K562 (cell line): ENCODE results near the gene TARS2. TPM values are rescaled to one million over a fixed set of nuclear protein-coding genes. Genes with fewer than 3 reads are reported as not detected.

Experiments used
- E2F3 ChIP-seq: fragments of 250-450 bp; sonication (Bioruptor Pico); IDR thresholded peaks from 2 replicates; pipeline ENCODE4 v1.4.0; 2020; ENCODE audit warnings: mild to moderate bottlenecking
- EHMT2 ChIP-seq: fragments of 450-650 bp; IDR thresholded peaks from 2 replicates; pipeline ENCODE4 v1.6.1; 2018; ENCODE audit warnings: antibody characterized with exemption
- EP400 ChIP-seq: fragments of 450-650 bp; IDR thresholded peaks from 2 replicates; pipeline ENCODE4 v1.6.1; 2017; ENCODE audit warnings: antibody characterized with exemption, mild to moderate bottlenecking, moderate library complexity
- HIVEP1 ChIP-seq: fragments of 250-450 bp; sonication (Bioruptor Pico); IDR thresholded peaks from 2 replicates; pipeline ENCODE4 v1.4.0; 2020; ENCODE audit warnings: mild to moderate bottlenecking
- HSF4 ChIP-seq: fragments of 250-450 bp; sonication (Bioruptor Pico); IDR thresholded peaks from 2 replicates; pipeline ENCODE4 v2.1.2; 2022; ENCODE audit warnings: mild to moderate bottlenecking, moderate library complexity, borderline replicate concordance
- SRF ChIP-seq, 2 experiments: fragments of 250-450, 450-650 bp in 1 of 2; sonication (Bioruptor Pico) in 1 of 2; sonication (generic) in 1 of 2; formaldehyde crosslinking; IDR thresholded peaks; 2 replicates each; pipeline versions ENCODE4 v1.5.0 to v1.5.1; 2020 to 2022; ENCODE audit warnings: mild to moderate bottlenecking in 1 of 2, missing genetic modification reagents in 1 of 2
- TAF1 ChIP-seq: IDR thresholded peaks from 2 replicates; pipeline ENCODE4 v1.6.1; 2011; ENCODE audit warnings: mild to moderate bottlenecking, low read length, moderate library complexity; ENCODE audit not compliant: insufficient read depth, control insufficient read depth, severe bottlenecking; ENCODE audit errors: extremely low read depth
- THAP12 ChIP-seq: fragments of 250-450 bp; sonication (Bioruptor Pico); IDR thresholded peaks from 2 replicates; pipeline ENCODE4 v1.9.0; 2021; ENCODE audit warnings: mild to moderate bottlenecking, inconsistent platforms
- TSC22D4 ChIP-seq: fragments of 450-650 bp; IDR thresholded peaks from 2 replicates; pipeline ENCODE4 v1.6.1; 2016; ENCODE audit warnings: missing genetic modification characterization, missing biosample characterization, control low read depth
- ZNF79 ChIP-seq: fragments of 250-450 bp; sonication (Bioruptor Pico); IDR thresholded peaks from 2 replicates; pipeline ENCODE4 v1.4.0; 2020; ENCODE audit warnings: low read depth, mild to moderate bottlenecking, moderate library complexity
- polyA plus RNA-seq, 8 experiments: library from polyadenylated mRNA; depleted of rRNA in 4 of 8; stranded (reverse) in 5 of 8; unstranded in 3 of 8; fragments of >200 nt; fragmentation: Nextera tagmentation in 2 of 8; fragmentation: Illumina TruSeq in 1 of 8; extraction: Ambion mirVana in 2 of 8; extraction: Trizol in 1 of 8; gene quantifications; 2 replicates each; pipeline versions ENCODE4 v1.2.1 to v1.2.3, GENCODE V29; 2011 to 2014; ENCODE audit warnings: inconsistent platforms in 1 of 8, missing spikeins in 1 of 8
- total RNA-seq, 7 experiments: library from RNA; depleted of rRNA in 6 of 7; stranded (reverse); fragments of >200 nt in 6 of 7; fragmentation: Illumina TruSeq in 2 of 7; extraction: Trizol in 2 of 7; gene quantifications; 2 replicates each; pipeline versions ENCODE4 v1.2.1 to v1.2.3, GENCODE V29; 2011 to 2021; ENCODE audit warnings: low replicate concordance in 1 of 7
- TF ChIP-seq, protein P1 (sequence below): fragments of 450-650 bp; conservative IDR thresholded peaks from 2 replicates; pipeline ENCODE4 v1.6.1; 2016; ENCODE audit warnings: missing genetic modification characterization, low read depth, mild to moderate bottlenecking, control low read depth, missing compliant biosample characterization
- TF ChIP-seq, protein P2 (sequence below): sonication (generic); formaldehyde crosslinking; IDR thresholded peaks from 2 replicates; pipeline ENCODE4 v1.8.0; 2022; ENCODE audit warnings: missing genetic modification reagents, mild to moderate bottlenecking, borderline replicate concordance
- TF ChIP-seq, protein P3 (sequence below), 3 experiments: fragments of 200-800 bp in 1 of 3; fragments of 250-450 bp in 1 of 3; fragments of 450-650 bp in 1 of 3; sonication (Bioruptor Pico) in 1 of 3; sonication (Bioruptor generic) in 1 of 3; formaldehyde crosslinking in 1 of 3; IDR thresholded peaks; 2 replicates each; pipeline versions ENCODE4 v1.6.1 to v1.8.0; 2016 to 2022; ENCODE audit warnings: mild to moderate bottlenecking in 2 of 3, missing genetic modification characterization in 2 of 3, missing compliant biosample characterization in 1 of 3, moderate library complexity in 1 of 3
- TF ChIP-seq, protein P4 (sequence below), 2 experiments: fragments of 450-650 bp in 1 of 2; sonication (generic) in 1 of 2; formaldehyde crosslinking in 1 of 2; IDR thresholded peaks in 1 of 2; conservative IDR thresholded peaks in 1 of 2; 2 replicates each; pipeline versions ENCODE4 v1.6.1 to v1.8.1; 2016 to 2023; ENCODE audit warnings: mild to moderate bottlenecking in 2 of 2, moderate library complexity in 2 of 2, inconsistent platforms in 1 of 2, missing genetic modification reagents in 1 of 2

Gene TARS2
- total and polyA plus RNA-seq, 9 of the 15 experiments (the other 6 are each of a cell fraction or from before 2014, with no cell fraction given), result 17.0 to 64.2 (median 39.4) TPM

GRCh38 chr1:150515328-150516049 lies 28.3 kb downstream of the TARS2 start, which contains the start of gene FALEC (continued):
- TF ChIP-seq SRF (CRISPR knock-in tag; IDR thresholded peaks at IDR 0.05) (peak in 1 of 2 experiments; percentile 53; a peak in 1 of 4 replicates), HSF4 (no peak), TAF1 (peak; percentile 58), E2F3 (no peak), EP400 (peak; percentile 74; the same call in 1 of the 2 replicates), HIVEP1 (CRISPR knock-in tag) (no peak), ZNF79 (CRISPR knock-in tag) (no peak), THAP12 (CRISPR knock-in tag) (peak; percentile 66; the same call in 1 of the 2 replicates), EHMT2 (no peak), TSC22D4 (tag) (no peak)
- TF ChIP-seq, protein P1, sequence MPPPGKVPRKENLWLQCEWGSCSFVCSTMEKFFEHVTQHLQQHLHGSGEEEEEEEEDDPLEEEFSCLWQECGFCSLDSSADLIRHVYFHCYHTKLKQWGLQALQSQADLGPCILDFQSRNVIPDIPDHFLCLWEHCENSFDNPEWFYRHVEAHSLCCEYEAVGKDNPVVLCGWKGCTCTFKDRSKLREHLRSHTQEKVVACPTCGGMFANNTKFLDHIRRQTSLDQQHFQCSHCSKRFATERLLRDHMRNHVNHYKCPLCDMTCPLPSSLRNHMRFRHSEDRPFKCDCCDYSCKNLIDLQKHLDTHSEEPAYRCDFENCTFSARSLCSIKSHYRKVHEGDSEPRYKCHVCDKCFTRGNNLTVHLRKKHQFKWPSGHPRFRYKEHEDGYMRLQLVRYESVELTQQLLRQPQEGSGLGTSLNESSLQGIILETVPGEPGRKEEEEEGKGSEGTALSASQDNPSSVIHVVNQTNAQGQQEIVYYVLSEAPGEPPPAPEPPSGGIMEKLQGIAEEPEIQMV (tag), result no peak
- TF ChIP-seq, protein P2, sequence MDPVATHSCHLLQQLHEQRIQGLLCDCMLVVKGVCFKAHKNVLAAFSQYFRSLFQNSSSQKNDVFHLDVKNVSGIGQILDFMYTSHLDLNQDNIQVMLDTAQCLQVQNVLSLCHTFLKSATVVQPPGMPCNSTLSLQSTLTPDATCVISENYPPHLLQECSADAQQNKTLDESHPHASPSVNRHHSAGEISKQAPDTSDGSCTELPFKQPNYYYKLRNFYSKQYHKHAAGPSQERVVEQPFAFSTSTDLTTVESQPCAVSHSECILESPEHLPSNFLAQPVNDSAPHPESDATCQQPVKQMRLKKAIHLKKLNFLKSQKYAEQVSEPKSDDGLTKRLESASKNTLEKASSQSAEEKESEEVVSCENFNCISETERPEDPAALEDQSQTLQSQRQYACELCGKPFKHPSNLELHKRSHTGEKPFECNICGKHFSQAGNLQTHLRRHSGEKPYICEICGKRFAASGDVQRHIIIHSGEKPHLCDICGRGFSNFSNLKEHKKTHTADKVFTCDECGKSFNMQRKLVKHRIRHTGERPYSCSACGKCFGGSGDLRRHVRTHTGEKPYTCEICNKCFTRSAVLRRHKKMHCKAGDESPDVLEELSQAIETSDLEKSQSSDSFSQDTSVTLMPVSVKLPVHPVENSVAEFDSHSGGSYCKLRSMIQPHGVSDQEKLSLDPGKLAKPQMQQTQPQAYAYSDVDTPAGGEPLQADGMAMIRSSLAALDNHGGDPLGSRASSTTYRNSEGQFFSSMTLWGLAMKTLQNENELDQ (CRISPR knock-in tag), result no peak
- TF ChIP-seq, protein P3, sequence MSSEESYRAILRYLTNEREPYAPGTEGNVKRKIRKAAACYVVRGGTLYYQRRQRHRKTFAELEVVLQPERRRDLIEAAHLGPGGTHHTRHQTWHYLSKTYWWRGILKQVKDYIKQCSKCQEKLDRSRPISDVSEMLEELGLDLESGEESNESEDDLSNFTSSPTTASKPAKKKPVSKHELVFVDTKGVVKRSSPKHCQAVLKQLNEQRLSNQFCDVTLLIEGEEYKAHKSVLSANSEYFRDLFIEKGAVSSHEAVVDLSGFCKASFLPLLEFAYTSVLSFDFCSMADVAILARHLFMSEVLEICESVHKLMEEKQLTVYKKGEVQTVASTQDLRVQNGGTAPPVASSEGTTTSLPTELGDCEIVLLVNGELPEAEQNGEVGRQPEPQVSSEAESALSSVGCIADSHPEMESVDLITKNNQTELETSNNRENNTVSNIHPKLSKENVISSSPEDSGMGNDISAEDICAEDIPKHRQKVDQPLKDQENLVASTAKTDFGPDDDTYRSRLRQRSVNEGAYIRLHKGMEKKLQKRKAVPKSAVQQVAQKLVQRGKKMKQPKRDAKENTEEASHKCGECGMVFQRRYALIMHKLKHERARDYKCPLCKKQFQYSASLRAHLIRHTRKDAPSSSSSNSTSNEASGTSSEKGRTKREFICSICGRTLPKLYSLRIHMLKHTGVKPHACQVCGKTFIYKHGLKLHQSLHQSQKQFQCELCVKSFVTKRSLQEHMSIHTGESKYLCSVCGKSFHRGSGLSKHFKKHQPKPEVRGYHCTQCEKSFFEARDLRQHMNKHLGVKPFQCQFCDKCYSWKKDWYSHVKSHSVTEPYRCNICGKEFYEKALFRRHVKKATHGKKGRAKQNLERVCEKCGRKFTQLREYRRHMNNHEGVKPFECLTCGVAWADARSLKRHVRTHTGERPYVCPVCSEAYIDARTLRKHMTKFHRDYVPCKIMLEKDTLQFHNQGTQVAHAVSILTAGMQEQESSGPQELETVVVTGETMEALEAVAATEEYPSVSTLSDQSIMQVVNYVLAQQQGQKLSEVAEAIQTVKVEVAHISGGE (CRISPR knock-in tag; IDR thresholded peaks at IDR 0.05), result peak in 2 of 3 experiments; percentile 58 to 60; a peak in 2 of 6 replicates
- TF ChIP-seq, protein P4, sequence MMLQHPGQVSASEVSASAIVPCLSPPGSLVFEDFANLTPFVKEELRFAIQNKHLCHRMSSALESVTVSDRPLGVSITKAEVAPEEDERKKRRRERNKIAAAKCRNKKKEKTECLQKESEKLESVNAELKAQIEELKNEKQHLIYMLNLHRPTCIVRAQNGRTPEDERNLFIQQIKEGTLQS (IDR thresholded peaks at IDR 0.05), result no peak
- TF ChIP-seq, protein P4 (CRISPR knock-in tag; conservative IDR thresholded peaks at IDR 0.05), result no peak
